GM18508 (cell line): ENCODE results near the gene PODXL2.

ENCODE experiments used
- ATAC-seq: cut with Tn5 transposase; IDR thresholded peaks from one replicate; pipeline ENCODE4 v1.9.1; 2021; ENCODE audit warnings: moderate number of reproducible peaks; ENCODE audit not compliant: insufficient read depth, unreplicated experiment

The PODXL2 gene, protein sequence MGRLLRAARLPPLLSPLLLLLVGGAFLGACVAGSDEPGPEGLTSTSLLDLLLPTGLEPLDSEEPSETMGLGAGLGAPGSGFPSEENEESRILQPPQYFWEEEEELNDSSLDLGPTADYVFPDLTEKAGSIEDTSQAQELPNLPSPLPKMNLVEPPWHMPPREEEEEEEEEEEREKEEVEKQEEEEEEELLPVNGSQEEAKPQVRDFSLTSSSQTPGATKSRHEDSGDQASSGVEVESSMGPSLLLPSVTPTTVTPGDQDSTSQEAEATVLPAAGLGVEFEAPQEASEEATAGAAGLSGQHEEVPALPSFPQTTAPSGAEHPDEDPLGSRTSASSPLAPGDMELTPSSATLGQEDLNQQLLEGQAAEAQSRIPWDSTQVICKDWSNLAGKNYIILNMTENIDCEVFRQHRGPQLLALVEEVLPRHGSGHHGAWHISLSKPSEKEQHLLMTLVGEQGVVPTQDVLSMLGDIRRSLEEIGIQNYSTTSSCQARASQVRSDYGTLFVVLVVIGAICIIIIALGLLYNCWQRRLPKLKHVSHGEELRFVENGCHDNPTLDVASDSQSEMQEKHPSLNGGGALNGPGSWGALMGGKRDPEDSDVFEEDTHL

DNA sequence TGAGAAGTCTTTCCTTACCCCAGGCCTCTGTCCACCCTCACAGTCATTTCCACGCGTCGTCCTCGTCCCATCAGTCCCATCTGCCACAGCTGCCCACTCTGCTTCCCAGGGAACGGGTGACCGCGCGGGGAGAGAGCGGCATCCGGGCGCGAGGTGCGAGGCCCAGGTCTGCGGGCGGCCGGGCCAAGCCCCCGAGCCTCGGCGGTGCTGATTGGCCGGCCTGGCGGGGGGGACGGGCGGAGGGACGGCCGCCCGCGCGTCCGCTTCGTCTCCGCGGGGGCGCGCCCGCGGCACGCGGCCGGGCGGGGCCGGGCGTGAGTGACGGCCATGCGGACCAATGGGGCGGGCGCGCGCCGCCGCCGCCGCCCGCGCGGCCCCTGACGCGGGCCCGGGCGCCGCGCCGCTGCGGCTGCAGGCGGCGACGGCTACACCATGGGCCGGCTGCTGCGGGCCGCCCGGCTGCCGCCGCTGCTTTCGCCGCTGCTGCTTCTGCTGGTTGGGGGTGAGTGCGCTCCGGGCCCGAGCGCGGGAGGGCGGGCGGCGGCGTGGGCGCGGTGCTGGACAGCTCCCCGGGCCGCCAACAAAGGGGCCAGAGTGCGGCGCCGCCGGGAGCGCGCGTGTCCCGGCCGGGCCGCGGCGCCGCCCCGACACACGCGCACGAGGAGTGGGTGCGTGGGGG, at the start of gene PODXL2:
Gene PODXL2, plus strand, starts transcription at position 398 of the 679 bp plus-strand sequence. Its CDS starts 35 bp downstream, at position 433.
- ATAC-seq: no peak

DNA sequence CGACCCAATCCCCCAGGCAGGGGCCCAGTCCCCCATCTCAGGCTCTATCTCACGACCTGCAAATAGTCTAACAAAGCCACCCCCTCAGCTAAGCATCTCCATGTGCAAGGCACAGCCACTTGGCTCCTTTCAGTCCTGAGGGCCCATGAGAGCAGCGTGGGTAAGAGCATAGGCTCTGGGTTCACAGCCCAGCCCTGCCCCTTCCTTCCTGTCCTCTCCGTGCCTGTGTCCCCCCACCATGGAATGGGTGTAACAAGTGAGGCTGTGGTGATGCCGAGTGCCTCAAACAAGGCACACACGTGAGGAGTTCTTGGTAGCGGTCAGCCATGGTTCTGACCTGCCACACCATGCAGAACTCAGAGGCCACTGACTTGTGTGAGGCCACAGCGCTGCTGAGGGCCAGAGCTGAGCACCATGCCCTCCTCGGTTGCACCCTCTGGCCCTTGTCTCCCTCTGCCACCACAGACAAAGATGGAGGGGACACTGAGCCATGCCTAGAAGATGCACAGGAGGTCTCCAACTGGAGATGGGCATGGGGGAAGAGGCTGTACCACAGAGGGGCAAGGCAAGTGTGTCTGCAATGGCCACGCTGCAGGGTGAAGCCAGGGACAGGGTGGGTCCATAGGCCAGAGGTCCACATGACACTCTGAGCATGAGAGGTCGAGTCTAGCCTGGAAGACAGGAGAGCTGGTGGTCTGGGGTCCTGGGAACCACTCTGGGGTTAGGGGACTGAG, 48.5 kb upstream of the PODXL2 start:
- ATAC-seq: no peak

DNA sequence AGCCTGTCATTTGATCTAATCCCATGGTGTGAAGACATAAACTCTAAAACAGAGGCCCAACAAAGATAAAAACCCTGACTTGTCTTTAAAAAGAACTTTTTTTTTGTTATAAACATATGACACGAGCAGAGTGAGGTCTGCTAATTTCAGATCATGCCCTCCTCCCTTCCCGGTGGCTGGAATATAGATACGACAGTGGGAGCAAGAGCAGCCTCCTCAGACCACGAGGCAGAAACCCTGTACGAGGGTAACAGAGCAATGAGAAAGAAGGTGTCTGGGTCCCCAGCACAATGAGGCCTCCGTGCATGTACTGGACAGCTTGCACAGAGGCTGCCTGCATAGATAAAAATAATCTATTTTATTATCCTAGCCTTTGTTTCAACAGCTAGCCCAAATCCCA, 44.3 kb upstream of the PODXL2 start:
- ATAC-seq: no peak

DNA sequence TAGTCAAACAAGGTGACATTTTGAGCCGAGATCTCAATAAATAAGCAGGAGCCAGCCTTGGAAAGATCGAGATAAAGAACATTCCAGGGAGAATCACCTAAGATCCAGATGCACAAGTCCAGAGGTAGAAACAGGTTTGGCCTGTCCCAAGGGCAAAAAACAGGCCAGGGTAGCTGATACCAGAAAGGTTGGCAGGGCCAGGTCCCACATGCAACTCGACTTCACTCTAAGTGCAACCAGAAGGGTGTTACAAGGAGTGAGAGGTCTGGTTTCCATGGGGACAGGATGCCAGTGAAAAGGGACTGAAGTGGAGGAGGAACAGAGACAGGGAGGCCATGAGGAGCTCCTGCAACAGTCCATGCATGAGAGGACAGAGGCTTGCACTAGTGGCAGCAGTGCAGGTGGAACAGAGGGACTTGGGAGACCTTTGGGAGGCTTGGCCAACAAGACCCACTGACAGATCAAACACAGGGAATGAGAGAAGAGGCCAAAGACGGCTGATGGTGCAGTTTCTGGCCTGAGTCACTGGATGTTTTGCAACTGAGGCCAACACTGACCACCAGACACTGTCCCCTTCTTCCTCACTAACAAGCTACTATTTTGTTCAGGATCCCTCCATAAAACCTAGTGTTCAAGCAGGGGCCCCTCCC, 43.7 kb upstream of the PODXL2 start:
- no peak for ATAC-seq

DNA sequence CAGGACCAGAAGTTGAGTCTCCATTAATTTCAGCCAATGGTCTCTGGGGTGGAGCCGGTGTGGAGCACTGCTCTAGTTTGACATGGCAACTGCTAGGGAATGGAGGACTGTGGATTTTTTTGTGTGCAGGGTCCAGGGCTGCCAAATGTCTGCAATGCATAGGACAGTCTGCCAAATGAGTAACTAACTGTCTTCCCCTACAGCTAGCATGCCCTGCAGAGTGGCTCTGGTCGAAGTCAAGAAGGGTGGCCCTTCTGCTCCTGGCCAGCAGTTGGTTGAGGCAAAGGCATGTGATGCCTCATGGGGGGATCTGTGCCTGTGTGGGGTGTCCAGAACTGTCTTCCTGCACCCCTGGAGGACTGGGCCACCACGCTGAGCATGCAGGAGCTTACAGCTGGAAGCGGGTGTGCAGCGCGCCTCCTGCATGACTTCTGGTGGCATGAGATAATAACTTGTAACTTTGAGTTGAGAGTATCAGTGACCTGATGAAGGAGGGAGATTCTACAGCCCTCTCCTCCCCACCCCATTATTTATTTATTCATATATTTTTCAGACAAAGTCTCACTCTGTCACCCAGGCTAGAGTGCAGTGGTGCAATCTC, 43.1 kb upstream of the PODXL2 start:
- ATAC-seq: no peak

DNA sequence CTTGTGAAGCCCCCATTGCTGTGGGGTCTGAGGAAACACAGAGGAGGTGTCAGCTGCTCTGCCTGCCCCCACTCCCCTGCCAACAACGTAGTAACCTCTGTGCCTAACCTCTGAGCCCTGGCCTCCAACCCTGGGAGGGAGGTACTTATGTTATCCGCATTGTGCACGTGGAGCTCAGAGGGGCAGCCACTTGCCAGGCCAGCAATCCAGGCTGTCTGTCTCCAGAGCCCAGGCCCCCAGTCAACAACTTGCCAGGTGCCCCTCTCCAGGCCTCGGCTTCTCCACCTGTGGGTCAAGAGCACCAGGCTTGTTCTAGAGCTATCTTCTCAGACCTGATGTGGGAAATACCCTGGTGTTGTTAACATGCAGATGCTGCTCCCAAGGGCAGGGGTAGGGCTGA, 41.1 kb upstream of the PODXL2 start:
- ATAC-seq: no peak

DNA sequence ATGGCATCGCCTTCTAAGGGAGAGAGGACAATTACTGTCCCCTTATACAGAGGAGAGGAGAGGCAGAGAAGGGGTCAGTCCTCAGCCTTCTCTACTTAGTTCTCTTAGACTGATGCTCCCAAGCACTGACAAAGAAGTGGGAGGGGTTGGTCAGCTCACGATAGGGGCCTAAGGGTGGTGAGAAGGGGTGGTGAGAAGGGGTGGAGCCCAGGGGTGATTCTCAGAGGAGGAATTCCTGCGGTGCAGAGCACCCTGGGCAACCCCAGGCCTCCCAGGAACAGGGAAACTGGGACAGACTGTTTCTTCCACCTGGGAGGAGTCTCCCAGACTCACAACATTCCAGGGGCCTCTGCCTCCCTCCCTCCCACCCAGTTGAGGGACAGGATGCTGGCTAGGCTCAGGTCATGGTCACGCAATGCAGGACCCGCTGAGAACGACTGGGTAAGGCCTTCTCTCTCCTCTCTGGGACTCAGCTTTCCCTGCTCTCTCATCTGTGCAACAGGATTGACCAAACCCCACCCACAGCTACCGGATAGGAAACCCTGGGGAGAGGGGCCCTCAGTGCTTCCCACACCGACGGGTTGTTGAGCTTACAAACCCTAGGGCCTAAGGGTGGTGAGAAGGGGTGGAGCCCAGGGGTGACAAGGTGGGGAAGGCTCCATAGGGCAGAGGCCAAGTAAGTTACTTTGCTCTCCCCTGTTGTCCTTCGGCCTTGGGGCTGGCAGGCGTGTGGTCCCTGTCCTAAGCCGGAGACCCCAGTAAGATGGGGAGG, 40.0 kb upstream of the PODXL2 start:
- no peak for ATAC-seq

DNA sequence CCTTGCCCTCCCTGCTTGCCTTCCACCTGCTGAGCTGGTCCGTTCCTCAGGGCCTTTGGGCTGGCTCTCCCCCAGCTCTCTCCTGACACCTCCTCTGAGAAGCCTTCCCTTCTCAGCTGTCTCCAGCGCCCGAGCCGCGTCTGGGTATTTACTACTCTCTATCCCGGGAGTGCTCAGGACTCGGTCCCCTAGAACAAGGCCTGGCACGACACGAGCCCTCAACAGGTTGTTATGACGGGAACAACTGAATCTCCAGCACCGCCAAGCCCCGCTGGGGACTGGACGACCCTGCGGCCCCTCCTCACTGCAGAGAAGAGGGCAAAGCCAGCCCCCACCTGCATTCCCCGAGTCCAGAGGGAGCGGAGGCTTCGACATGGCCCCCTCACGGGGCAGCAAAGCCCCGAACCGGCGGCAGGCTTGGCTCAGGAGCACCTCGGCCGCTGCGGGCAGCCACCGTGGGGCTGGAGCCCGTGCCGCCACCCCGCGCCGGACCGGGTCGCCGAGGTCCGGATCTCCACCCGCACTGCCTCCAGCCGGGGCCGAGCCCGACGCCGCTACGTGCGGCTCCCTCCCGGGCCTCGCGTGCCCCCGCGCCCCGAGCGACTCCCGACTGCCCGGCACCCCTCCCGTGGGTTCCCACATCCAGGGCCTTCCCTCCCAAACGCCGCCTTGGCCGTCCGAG, 39.2 kb upstream of the PODXL2 start:
- no peak for ATAC-seq

DNA sequence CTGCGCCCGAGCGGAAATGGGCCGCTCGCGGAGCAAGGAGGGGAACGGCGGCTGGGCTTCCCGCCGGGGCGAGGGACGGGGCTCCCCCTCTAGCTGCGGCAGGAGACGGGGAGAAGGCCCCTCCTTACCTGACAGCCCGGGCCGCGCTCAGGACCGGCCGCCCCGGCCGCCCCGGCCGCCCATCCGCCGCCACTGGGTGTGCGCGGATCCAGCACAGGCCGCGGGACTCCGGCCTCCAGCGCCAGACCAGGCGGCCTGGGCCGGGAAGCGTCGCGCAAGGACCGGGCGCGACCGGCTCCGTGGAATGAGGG, 38.7 kb upstream of the PODXL2 start:
- peak; percentile 3 for ATAC-seq

DNA sequence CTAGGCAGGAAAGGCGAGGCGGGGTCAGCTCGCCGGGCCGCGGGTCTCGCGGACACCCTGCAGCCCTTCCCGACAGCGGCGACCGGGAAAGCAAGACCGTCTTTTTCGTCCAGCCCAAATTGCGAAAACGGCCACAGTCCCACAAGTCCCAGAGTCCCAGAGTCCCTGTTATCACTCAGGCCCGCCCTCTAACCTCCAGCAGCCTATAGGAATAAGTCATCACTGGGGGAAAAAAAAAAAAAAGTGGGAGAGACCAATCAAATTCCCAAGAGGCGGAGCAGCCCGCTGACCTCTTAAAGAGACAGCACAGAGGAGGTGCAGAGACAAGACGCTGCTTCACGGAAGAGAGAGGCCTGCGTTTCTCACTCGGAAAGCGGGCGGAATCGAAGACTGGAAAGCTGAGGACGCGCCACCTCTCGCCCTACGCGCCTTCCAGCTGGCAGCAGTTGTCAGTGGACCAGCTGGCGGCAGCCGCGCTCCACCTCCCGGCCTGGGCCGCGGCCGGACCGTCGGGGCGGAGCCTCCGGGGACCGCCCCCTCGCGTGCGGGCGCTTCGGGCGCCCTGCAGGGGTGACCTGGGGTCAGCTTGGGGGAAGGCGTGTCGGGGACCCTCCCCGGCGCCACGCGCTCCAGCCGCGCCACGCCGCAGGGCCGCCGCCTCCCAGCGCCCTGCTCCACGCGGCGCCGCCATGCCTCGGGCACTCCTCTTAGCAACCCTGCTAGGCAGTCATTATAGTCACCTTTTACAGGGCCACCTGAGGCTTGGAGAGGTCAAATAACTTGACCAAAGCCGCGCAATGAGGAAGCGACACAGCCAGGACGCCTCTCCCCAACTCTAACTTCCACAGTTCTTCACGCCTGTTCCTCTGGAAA, 38.2 kb upstream of the PODXL2 start, which contains the start of gene TPRA1:
Gene TPRA1, minus strand, starts transcription at position 141 of the 873 bp plus-strand sequence. CDS start 10,587 bp downstream, outside the sequence.
- peak; percentile 76 for ATAC-seq

DNA sequence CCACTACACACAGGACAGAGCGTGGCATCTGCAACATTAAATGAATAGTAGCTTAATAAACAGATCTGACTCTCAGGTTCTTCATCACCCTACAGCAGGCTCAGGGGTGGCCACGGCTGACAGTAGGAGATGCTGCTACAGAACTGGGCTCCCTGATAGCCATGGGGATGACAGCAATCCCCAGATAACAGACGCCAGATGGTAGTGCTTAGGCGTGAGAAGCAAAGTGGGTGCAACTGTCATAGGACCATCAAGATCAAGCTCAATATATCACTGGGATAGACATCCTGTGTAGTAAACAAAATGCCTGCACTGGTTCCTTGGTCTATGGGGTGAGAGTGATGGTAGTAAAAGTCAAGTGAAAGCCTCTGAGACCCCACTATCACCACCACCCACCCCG, 35.8 kb upstream of the PODXL2 start:
- ATAC-seq: no peak

DNA sequence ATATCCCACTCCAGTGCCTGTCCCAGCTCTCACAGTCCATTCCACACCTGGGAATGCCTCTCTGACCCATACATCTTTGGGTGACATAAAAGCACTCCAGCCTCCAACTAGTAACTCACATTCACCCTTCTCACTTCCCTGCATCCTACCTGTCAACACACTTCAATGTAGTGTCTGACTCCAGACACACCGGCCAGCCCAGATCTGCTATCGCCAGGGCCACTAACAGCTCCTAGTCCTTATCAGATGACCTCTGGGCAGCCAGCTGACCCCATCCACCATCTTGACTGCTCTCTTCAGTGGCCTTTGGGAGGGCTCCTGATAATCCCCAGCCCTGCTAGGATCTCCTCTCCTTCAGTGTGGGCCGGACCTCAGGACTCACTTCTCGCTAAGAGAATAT, 33.7 kb upstream of the PODXL2 start:
- no peak for ATAC-seq

DNA sequence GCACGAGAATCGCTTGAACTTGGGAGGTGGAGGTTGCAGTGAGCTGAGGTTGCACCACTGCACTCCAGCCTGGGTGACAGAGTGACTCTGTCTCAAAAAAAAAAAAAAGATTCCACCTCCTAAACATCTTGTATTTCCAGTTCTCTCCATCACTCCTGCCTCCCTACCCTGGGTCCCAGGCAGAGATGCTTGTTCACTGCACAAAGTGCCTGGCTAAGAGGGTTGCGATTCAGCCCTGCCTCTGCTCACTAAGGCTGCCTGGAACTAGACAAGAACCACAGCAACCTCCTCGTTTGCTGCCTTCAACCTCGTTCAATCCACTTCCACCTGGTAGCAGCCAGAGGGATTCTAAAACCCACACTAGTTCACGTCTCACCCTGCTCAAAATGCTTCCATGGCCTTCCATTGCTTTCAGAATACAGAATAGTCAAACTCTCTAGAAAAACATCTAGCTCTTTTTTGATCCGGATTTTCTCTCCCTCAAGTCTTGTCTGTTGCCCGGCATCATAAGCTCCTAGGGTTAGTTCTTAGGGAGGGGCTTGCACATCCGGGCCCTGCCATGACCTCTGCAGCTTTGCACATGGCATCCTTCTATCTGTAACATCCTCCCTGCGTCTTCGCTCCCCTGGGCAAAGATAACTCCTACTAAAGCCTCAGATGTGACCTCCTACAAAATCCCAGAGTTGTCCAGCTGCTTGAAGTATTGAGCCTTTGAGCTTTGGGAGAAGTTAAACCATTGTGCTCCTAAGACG, 31.8 kb upstream of the PODXL2 start:
- ATAC-seq: no peak

DNA sequence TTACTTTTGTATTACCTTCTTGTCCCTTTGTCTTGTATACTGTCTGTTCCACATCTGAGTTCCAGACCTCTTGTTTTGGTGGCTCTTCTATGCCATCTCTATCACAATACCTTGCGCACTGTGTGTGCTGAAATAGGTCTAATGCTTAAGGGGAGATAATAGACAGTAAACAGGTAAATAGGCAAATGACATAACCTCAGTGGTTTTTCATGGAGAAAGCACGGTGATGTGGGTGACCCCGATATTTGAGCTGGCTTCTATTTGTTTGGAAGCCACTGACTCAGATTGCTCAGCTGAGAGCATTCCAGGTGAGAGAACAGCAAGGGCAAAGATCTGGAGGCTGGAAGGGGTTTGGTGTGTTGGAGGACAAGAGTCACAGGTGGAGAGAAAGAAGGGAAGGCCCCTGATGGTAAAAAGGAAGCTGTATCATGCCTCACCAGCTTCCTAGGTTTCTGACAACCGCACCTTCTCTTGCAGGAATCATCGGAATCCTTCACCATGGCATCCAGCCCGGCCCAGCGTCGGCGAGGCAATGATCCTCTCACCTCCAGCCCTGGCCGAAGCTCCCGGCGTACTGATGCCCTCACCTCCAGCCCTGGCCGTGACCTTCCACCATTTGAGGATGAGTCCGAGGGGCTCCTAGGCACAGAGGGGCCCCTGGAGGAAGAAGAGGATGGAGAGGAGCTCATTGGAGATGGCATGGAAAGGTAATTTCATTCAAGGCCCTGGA, 30.0 kb upstream of the PODXL2 start:
- no peak for ATAC-seq

DNA sequence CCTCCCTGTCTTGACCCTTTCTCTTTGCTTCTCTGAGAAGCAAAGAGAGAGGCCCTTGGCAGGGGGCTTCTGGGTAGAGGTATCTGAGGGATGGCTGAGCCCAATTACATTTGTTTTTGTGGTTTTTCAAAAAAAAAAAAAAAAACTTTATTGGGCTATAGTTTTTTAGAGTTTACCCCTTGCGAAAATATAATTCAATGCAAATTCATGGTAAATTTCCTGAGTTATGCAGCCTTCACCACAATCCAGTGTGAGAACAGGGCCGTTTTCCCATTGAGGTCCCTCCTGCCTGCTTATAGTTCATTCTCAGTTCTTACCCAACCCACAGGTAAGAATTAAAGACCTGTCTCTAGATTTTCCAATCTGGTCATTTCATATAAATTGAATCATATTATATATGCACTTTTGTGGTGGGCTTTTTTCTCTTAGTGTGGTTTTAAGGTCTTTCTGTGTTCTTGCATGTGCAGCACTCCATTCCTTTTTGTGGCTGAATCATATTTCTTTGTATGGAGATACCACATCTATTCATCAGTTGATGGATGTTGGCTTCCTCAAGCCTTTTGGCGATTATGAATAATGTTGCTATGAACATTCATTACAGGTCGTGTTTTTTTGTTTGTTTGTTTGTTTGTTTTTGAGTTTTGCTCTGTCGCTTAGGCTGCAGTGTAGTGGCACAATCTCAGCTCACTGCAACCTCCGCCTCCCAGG, 28.1 kb upstream of the PODXL2 start:
- no peak for ATAC-seq

DNA sequence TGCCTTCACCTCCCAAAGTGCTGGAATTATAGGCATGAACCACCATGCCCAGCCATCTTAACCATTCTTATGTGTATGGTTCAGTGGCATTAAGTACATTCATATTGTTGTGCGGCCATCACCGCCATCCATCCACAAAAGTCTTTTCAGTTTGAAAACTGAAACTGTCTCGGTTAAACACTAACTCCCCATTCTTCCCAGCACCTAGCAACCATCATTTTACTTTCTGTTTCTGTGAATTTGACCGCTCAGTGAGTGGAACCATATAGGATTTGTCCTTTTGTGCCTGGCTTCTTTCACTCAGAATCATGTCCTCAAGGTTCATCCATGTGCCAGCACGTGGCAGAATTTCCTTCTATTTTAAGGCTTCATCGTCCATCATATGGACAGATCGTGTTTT, 24.9 kb upstream of the PODXL2 start:
- ATAC-seq: no peak
